H1 (cell line): Measurements from ENCODE around the gene NSG2. TPM values are rescaled to one million over a fixed set of nuclear protein-coding genes. Genes with fewer than 3 reads are reported as not detected.

ENCODE experiments used
- CTCF ChIA-PET: fragments of 300-600 bp; sonication (Branson Sonifier 250); formaldehyde crosslinking; loops from one replicate; lab custom pipeline; 2021; ENCODE audit not compliant: partially characterized antibody; lab: Charles Lee
- POLR2A ChIA-PET: fragments of 300-600 bp; sonication (Branson Sonifier 250); formaldehyde crosslinking; loops from one replicate; lab custom pipeline; 2021; ENCODE audit warnings: inconsistent platforms; ENCODE audit not compliant: partially characterized antibody; lab: Charles Lee
- DNase-seq, 2 experiments: peaks; one replicate each; pipeline versions ENCODE4 v3.0.0 to v3.0.0-alpha.2; 2010 to 2022; ENCODE audit warnings: low spot score in 2 of 2, low read depth in 1 of 2, mixed read lengths in 1 of 2
- FAIRE-seq: peaks from 2 replicates; lab custom pipeline; 2011; peaks lifted over from hg19 to GRCh38; lab: Jason Lieb, UNC
- H2AFZ ChIP-seq: 2 replicates; pipeline ENCODE4 v1.8.1; 2012; ENCODE audit warnings: low read length, inconsistent platforms
- H2AK5ac ChIP-seq: 2 replicates; pipeline ENCODE4 v1.6.1; 2013; ENCODE audit warnings: low read depth, low read length
- H2BK120ac ChIP-seq: replicated peaks from 2 replicates; pipeline ENCODE3; 2013; ENCODE audit warnings: low read depth, low read length, inconsistent platforms
- H2BK12ac ChIP-seq: 2 replicates; pipeline ENCODE4 v1.6.1; 2013; ENCODE audit warnings: low read depth, low read length
- H2BK15ac ChIP-seq: 2 replicates; pipeline ENCODE4 v1.6.1; 2013; ENCODE audit warnings: low read length
- H2BK20ac ChIP-seq: 2 replicates; pipeline ENCODE4 v1.6.1; 2013; ENCODE audit warnings: low read length
- H2BK5ac ChIP-seq: 2 replicates; pipeline ENCODE4 v1.6.1; 2013; ENCODE audit warnings: low read depth, low read length
- H3K14ac ChIP-seq: 2 replicates; pipeline ENCODE4 v1.6.1; 2013; ENCODE audit warnings: inconsistent platforms; ENCODE audit not compliant: insufficient read length
- H3K18ac ChIP-seq: 2 replicates; pipeline ENCODE4 v1.6.1; 2013; ENCODE audit warnings: low read length; ENCODE audit errors: extremely low read depth
- H3K23ac ChIP-seq: 2 replicates; pipeline ENCODE4 v1.6.1; 2013; ENCODE audit warnings: inconsistent platforms; ENCODE audit not compliant: insufficient read length
- H3K23me2 ChIP-seq: 2 replicates; pipeline ENCODE4 v1.6.1; 2013; ENCODE audit warnings: low read depth, low read length
- H3K27ac ChIP-seq: 2 replicates; pipeline ENCODE4 v1.6.1; 2011; ENCODE audit warnings: low read depth, low read length, inconsistent platforms
- H3K27me3 ChIP-seq, 4 experiments: replicated peaks in 1 of 4; 1 replicate in 1 of 4; 2 replicates in 3 of 4; pipeline versions ENCODE4 v1.6.1 to v1.8.1; 2011 to 2013; ENCODE audit warnings: low read length in 3 of 4, mild to moderate bottlenecking in 3 of 4, inconsistent platforms in 2 of 4, mixed read lengths in 2 of 4, moderate library complexity in 1 of 4; ENCODE audit not compliant: control insufficient read depth in 3 of 4, insufficient read depth in 3 of 4; ENCODE audit errors: extremely low read depth in 1 of 4
- H3K36me3 ChIP-seq, 4 experiments: 2 replicates each; pipeline versions ENCODE4 v1.6.1 to v1.8.1; 2011 to 2013; ENCODE audit warnings: mild to moderate bottlenecking in 4 of 4, low read length in 3 of 4, moderate library complexity in 2 of 4, control low read depth in 1 of 4, inconsistent platforms in 1 of 4; ENCODE audit not compliant: insufficient read depth in 4 of 4, control insufficient read depth in 2 of 4
- H3K4ac ChIP-seq: replicated peaks from 2 replicates; pipeline ENCODE3; 2013; ENCODE audit warnings: low read length, low read depth, mixed read lengths, inconsistent platforms; ENCODE audit not compliant: insufficient read length
- H3K4me1 ChIP-seq, 4 experiments: replicated peaks in 1 of 4; 1 replicate in 1 of 4; 2 replicates in 3 of 4; pipeline versions ENCODE4 v1.6.1 to v1.8.1; 2011 to 2013; ENCODE audit warnings: low read length in 3 of 4, inconsistent platforms in 2 of 4, mixed read lengths in 1 of 4; ENCODE audit not compliant: insufficient read depth in 4 of 4, control insufficient read depth in 3 of 4
- H3K4me2 ChIP-seq, 2 experiments: 2 replicates each; pipeline versions ENCODE4 v1.6.1 to v1.8.1; 2011 to 2013; ENCODE audit warnings: low read depth in 2 of 2, low read length in 2 of 2, control low read depth in 1 of 2, inconsistent platforms in 1 of 2, mild to moderate bottlenecking in 1 of 2; ENCODE audit not compliant: insufficient read depth in 1 of 2
- H3K4me3 ChIP-seq, 4 experiments: fragments of 200-600, 300-600 bp in 1 of 4; sonication (generic), shearing (Covaris generic), sonication (Bioruptor Twin) in 1 of 4; 2 replicates each; pipeline versions ENCODE4 v1.5.1 to v1.8.1; 2011 to 2016; ENCODE audit warnings: low read length in 4 of 4, low read depth in 3 of 4, control low read depth in 2 of 4, inconsistent platforms in 2 of 4, mild to moderate bottlenecking in 2 of 4, mixed read lengths in 1 of 4, moderate library complexity in 1 of 4; ENCODE audit not compliant: insufficient read depth in 2 of 4; ENCODE audit errors: extremely low read depth in 1 of 4
- H3K56ac ChIP-seq: replicated peaks from 2 replicates; pipeline ENCODE3; 2013; ENCODE audit warnings: low read depth, mild to moderate bottlenecking, mixed read lengths, low read length, inconsistent platforms; ENCODE audit not compliant: insufficient read length
- H3K79me1 ChIP-seq: 2 replicates; pipeline ENCODE4 v1.6.1; 2013; ENCODE audit warnings: low read depth, low read length, control low read depth
- H3K79me2 ChIP-seq, 2 experiments: 2 replicates each; pipeline versions ENCODE4 v1.6.1 to v1.8.1; 2012 to 2013; ENCODE audit warnings: low read length in 2 of 2, mild to moderate bottlenecking in 2 of 2, inconsistent platforms in 1 of 2; ENCODE audit not compliant: insufficient read depth in 2 of 2, control insufficient read depth in 1 of 2
- H3K9ac ChIP-seq, 4 experiments: replicated peaks in 1 of 4; 1 replicate in 1 of 4; 2 replicates in 3 of 4; pipeline versions ENCODE4 v1.6.1 to v1.8.1; 2011 to 2013; ENCODE audit warnings: low read depth in 3 of 4, low read length in 3 of 4, control low read depth in 2 of 4, mild to moderate bottlenecking in 2 of 4, moderate library complexity in 2 of 4, inconsistent platforms in 1 of 4; ENCODE audit errors: extremely low read depth in 1 of 4
- H3K9me3 ChIP-seq, 2 experiments: 2 replicates each; pipeline versions ENCODE4 v1.6.1 to v1.8.1; 2012 to 2013; ENCODE audit warnings: mild to moderate bottlenecking in 2 of 2, moderate library complexity in 2 of 2, control low read depth in 1 of 2, inconsistent platforms in 1 of 2, low read depth in 1 of 2, low read length in 1 of 2, mixed read lengths in 1 of 2; ENCODE audit not compliant: insufficient read depth in 2 of 2
- H4K20me1 ChIP-seq, 2 experiments: replicated peaks in 1 of 2; 2 replicates each; pipeline versions ENCODE3 to v1.8.1; 2011 to 2013; ENCODE audit warnings: inconsistent platforms in 2 of 2, low read length in 2 of 2, mild to moderate bottlenecking in 1 of 2; ENCODE audit not compliant: insufficient read depth in 2 of 2, control insufficient read depth in 1 of 2
- H4K5ac ChIP-seq: 2 replicates; pipeline ENCODE4 v1.6.1; 2013; ENCODE audit warnings: low read length, low read depth, mixed read lengths, inconsistent platforms; ENCODE audit not compliant: insufficient read length
- H4K8ac ChIP-seq: 2 replicates; pipeline ENCODE4 v1.8.0; 2013; ENCODE audit warnings: mild to moderate bottlenecking, moderate library complexity, low read length, inconsistent platforms; ENCODE audit not compliant: insufficient read depth; ENCODE audit errors: extremely low read depth
- H4K91ac ChIP-seq: replicated peaks from 2 replicates; pipeline ENCODE3; 2013; ENCODE audit warnings: low read length, mixed read lengths, inconsistent platforms; ENCODE audit not compliant: insufficient read length
- BACH1 ChIP-seq: IDR thresholded peaks from 2 replicates; pipeline ENCODE4 v1.6.1; 2012; ENCODE audit warnings: low read length, improper control_type of control experiment
- BRCA1 ChIP-seq: IDR thresholded peaks from 2 replicates; pipeline ENCODE4 v1.6.1; 2012; ENCODE audit warnings: low read depth, low read length, improper control_type of control experiment
- GTF2F1 ChIP-seq: IDR thresholded peaks from 2 replicates; pipeline ENCODE4 v1.6.1; 2012; ENCODE audit warnings: low read depth, low read length, improper control_type of control experiment, borderline replicate concordance
- KDM4A ChIP-seq: IDR thresholded peaks from one replicate; pipeline ENCODE4 v1.7.1; 2012; ENCODE audit warnings: low read depth, mild to moderate bottlenecking, moderate library complexity, low read length, inconsistent platforms; ENCODE audit not compliant: severe bottlenecking
- KDM5A ChIP-seq: fragments of 200-600 bp; IDR thresholded peaks from 2 replicates; pipeline ENCODE4 v1.7.1; 2012; ENCODE audit warnings: mild to moderate bottlenecking, low read length, inconsistent platforms, mixed read lengths
- SIRT6 ChIP-seq: IDR thresholded peaks from one replicate; pipeline ENCODE4 v1.7.1; 2012; ENCODE audit warnings: low read length, inconsistent platforms
- ZNF274 ChIP-seq: IDR thresholded peaks from 2 replicates; pipeline ENCODE4 v1.7.0; 2012; ENCODE audit warnings: low read length, borderline replicate concordance; ENCODE audit errors: extremely low read depth
- WGBS, 2 experiments: shearing (Covaris generic) in 1 of 2; methylation state at CpG; one replicate each; pipeline versions ENCODE4 v1.1.6 to v1.1.7; 2013 to 2015; ENCODE audit warnings: low lambda C conversion rate in 2 of 2, mixed read lengths in 2 of 2, inconsistent platforms in 1 of 2, low coverage in 1 of 2, missing lambda C conversion rate in 1 of 2; ENCODE audit not compliant: insufficient replicate concordance in 2 of 2, insufficient coverage in 1 of 2, insufficient read length in 1 of 2; ENCODE audit errors: extremely low coverage in 1 of 2, missing lambda C conversion rate in 1 of 2; 5-methylcytosine and 5-hydroxymethylcytosine counted together
- polyA plus RNA-seq, 7 experiments: library from polyadenylated mRNA; depleted of rRNA in 3 of 7; stranded (reverse) in 5 of 7; unstranded in 2 of 7; fragments of >200 nt in 5 of 7; fragments of 200-250 nt in 2 of 7; gene quantifications; 1 replicate in 5 of 7; 2 replicates in 1 of 7; 4 replicates in 1 of 7; pipeline versions ENCODE4 v1.2.1 to v1.2.3, GENCODE V29; 2011 to 2013; ENCODE audit warnings: missing spikeins in 2 of 7, mixed read lengths in 2 of 7
- total RNA-seq: library from RNA; stranded (reverse); fragmentation: NEBNext Ultra II Directional; extraction: Animal tissue kit (Norgen Biotek cat#: 25700); gene quantifications from 2 replicates; pipeline ENCODE4 v1.2.1, GENCODE V29; 2021
- TF ChIP-seq, protein P1 (sequence below), 3 experiments: IDR thresholded peaks; 1 replicate in 2 of 3; 2 replicates in 1 of 3; pipeline versions ENCODE4 v1.5.1 to v1.6.1; 2011; ENCODE audit warnings: low read length in 3 of 3, mild to moderate bottlenecking in 3 of 3, inconsistent platforms in 2 of 3, low read depth in 1 of 3, moderate library complexity in 1 of 3; ENCODE audit not compliant: insufficient read depth in 1 of 3; ENCODE audit errors: control extremely low read depth in 1 of 3
- TF ChIP-seq, protein P2 (sequence below): IDR thresholded peaks from 2 replicates; pipeline ENCODE4 v1.6.1; 2011; ENCODE audit warnings: low read length, improper control_type of control experiment

NSG2 gene
- total and polyA plus RNA-seq, 2 of the 8 experiments (the other 6 are each of a cell fraction or from before 2014, with no cell fraction given), result 0.56 to 0.78 TPM

DNA sequence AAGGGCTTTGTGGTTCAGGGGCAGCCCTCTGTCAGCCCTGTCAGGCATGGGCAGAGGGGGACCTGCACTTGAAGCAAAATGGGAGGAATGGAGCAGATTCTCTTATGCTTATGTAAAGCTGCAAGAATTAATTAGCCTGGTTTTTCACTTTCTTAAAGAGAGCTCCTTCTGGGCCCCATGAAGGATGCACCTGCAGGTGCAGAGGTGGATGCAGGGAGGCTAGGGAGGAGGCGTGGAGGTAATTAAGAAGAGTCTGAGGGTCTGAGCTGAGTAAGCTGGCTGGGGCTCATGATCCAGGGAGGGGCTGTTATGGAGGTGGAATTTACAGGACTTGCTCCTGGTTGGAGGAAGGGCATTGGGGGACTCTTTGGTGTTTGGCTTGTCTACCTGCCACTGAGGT is 22.0 kb downstream of the NSG2 start:
- Histone ChIP-seq H3K9ac (no peak overlapping the region), H2BK20ac (no peak overlapping the region)
- TF ChIP-seq BACH1, result no peak
- TF ChIP-seq ZNF274, result no peak
- TF ChIP-seq BRCA1, result no peak
- no peak for TF ChIP-seq KDM5A
- TF ChIP-seq, protein P1, sequence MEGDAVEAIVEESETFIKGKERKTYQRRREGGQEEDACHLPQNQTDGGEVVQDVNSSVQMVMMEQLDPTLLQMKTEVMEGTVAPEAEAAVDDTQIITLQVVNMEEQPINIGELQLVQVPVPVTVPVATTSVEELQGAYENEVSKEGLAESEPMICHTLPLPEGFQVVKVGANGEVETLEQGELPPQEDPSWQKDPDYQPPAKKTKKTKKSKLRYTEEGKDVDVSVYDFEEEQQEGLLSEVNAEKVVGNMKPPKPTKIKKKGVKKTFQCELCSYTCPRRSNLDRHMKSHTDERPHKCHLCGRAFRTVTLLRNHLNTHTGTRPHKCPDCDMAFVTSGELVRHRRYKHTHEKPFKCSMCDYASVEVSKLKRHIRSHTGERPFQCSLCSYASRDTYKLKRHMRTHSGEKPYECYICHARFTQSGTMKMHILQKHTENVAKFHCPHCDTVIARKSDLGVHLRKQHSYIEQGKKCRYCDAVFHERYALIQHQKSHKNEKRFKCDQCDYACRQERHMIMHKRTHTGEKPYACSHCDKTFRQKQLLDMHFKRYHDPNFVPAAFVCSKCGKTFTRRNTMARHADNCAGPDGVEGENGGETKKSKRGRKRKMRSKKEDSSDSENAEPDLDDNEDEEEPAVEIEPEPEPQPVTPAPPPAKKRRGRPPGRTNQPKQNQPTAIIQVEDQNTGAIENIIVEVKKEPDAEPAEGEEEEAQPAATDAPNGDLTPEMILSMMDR (IDR thresholded peaks at IDR 0.05; ENCODE audit: control extremely low read depth in 1 of 3, insufficient read depth in 1 of 3, low read depth in 1 of 3, low read length in 3 of 3), result no peak
- TF ChIP-seq GTF2F1, result no peak
- TF ChIP-seq, protein P2, sequence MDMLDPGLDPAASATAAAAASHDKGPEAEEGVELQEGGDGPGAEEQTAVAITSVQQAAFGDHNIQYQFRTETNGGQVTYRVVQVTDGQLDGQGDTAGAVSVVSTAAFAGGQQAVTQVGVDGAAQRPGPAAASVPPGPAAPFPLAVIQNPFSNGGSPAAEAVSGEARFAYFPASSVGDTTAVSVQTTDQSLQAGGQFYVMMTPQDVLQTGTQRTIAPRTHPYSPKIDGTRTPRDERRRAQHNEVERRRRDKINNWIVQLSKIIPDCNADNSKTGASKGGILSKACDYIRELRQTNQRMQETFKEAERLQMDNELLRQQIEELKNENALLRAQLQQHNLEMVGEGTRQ, result no peak
- no peak for TF ChIP-seq KDM4A
- no peak for TF ChIP-seq SIRT6
- TF ChIP-seq, all 59 proteins: peak for 0
- Histone ChIP-seq H2BK12ac (no peak overlapping the region), H3K23ac (no peak overlapping the region), H3K27ac (no peak overlapping the region), H3K56ac (no peak overlapping the region), H3K4ac (no peak overlapping the region), H3K4me2 (no peak overlapping the region), H2AK5ac (no peak overlapping the region), H3K4me1 (no peaks in the 10 kb centered on the region), H2BK120ac (no peak overlapping the region), H4K91ac (no peak overlapping the region), H3K14ac (no peak overlapping the region), H3K27me3 (no peaks in the 10 kb centered on the region), H4K8ac (no peak overlapping the region), H3K79me2 (no peaks in the 10 kb centered on the region), H3K18ac (no peak overlapping the region), H3K36me3 (no peaks in the 10 kb centered on the region), H3K79me1 (no peaks in the 10 kb centered on the region), H2BK15ac (no peak overlapping the region), H3K4me3 (no peak overlapping the region), H4K5ac (no peak overlapping the region), H2BK5ac (no peak overlapping the region), H3K23me2 (peaks cover 5% of the 10 kb centered on the region; the same call in 1 of the 2 replicates), H2AFZ (no peak overlapping the region), H3K9me3 (no peaks in the 10 kb centered on the region), H4K20me1 (no peaks in the 10 kb centered on the region)
- WGBS, 2 experiments, result 78% methylated on average over 1 of the region's 1 CpG; no CpG with 5 or more reads in 1 of the 2 experiments
- CTCF ChIA-PET, result interaction anchor here (0.6 to 1.9 kb wide), 8 partner anchors 8 to 277 kb away, joined by 3 to 10 read pairs (median 3); partner anchors contain the start of gene NSG2
- DNase-seq (no peak), FAIRE-seq (no peak)
- POLR2A ChIA-PET, result no interaction called here
